ENCODE data around the gene ASTN2.

GRCh38 chr9:116502746-116503145 is 912.1 kb downstream of the ASTN2 start:
- TF ChIP-seq SUZ12 (IDR thresholded peaks at IDR 0.05; ENCODE audit: extremely low read depth, insufficient read depth, insufficient read length), result no peak
- TF ChIP-seq ZNF274 (IDR thresholded peaks at IDR 0.05; ENCODE audit: low read depth, low read length), result no peak
- no peak for TF ChIP-seq YY1 (IDR thresholded peaks at IDR 0.05; ENCODE audit: insufficient read depth, insufficient read length)

Data from NT2/D1 (cell line).